Mucosa of descending colon (tissue), 3 donors: ENCODE results near the gene CLVS2. TPM values are rescaled to one million over a fixed set of nuclear protein-coding genes. Genes with fewer than 3 reads are reported as not detected.

Experiments used
- ATAC-seq: fragments of 200-7000 bp; cut with Tn5 transposase; one replicate; pipeline ENCODE4 v1.9.1; 2020; ENCODE audit warnings: mild to moderate bottlenecking, moderate library complexity
- DNase-seq, 3 donors: peaks; one replicate each; pipeline ENCODE4 v3.0.0-alpha.2; 2020
- H3K36me3 ChIP-seq: fragments of 200-600 bp; one replicate; pipeline ENCODE4 v1.8.0; 2021; ENCODE audit warnings: low read depth, mild to moderate bottlenecking
- H3K4me1 ChIP-seq: fragments of 200-600 bp; one replicate; pipeline ENCODE4 v1.8.0; 2021; ENCODE audit warnings: low read depth, mild to moderate bottlenecking
- H3K4me3 ChIP-seq: fragments of 200-600 bp; one replicate; pipeline ENCODE4 v1.8.0; 2021; ENCODE audit warnings: mild to moderate bottlenecking
- H3K9me3 ChIP-seq: fragments of 200-600 bp; one replicate; pipeline ENCODE4 v1.8.0; 2021; ENCODE audit warnings: mild to moderate bottlenecking
- intact Hi-C, 2 donors: fragments of 100-400 bp; cut with DNase I in 1 of 2; cut with micrococcal nuclease in 1 of 2; formaldehyde crosslinking; loops; one replicate each; pipeline versions ENCODE4 v1.11.0 to v1.11.1; 2022; cut with DNase I, micrococcal nuclease
- total RNA-seq, 3 donors: library from RNA; stranded (reverse); fragmentation: NEBNext Ultra II Directional in 2 of 3; extraction: Animal tissue kit (Norgen Biotek cat#: 25700) in 2 of 3; gene quantifications; one replicate each; pipeline versions ENCODE4 v1.2.1 to v1.2.4, GENCODE V29; 2021 to 2023
- TF ChIP-seq, protein P1 (sequence below): fragments of 200-600 bp; IDR thresholded peaks from one replicate; pipeline ENCODE4 v1.8.0; 2022; ENCODE audit warnings: antibody characterized with exemption, mild to moderate bottlenecking
- donor health status: DM: no; HTN: no; CAD: no; lungs with moderate emphysema.
- donor health status: DM: no; HTN: no; CAD: no.
- donor health status: DM: no; HTN: yes; CAD: no.

The CLVS2 gene
- total RNA-seq, 3 donors from 2014 or later, result 0.03 to 0.92 (median 0.19) TPM

DNA sequence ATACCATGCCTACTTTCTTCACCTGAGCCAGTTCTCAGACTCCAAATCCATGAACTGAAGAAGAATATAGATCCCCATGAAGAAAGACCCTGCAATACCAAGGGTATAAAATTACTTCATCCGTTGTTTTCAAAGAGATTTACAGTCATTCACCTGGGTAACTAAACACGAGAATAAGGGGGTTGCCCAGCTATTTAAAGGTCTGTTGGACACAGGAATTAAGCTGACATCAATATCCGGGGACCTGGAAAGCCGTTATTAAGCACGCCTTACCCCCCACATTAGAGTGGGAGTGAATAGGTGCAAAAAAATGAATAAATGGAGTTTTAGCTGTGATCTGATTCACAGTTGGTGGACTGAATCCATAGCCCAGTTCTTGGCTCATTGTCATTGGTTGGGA is 28.9 kb downstream of the CLVS2 start:
- Histone ChIP-seq H3K9me3 (no peaks in the 10 kb centered on the region), H3K4me1 (no peaks in the 10 kb centered on the region), H3K36me3 (no peaks in the 10 kb centered on the region), H3K4me3 (no peak overlapping the region)
- DNase-seq (no peak), ATAC-seq (no peak)
- intact Hi-C loops, result no loop called here
- TF ChIP-seq, protein P1, sequence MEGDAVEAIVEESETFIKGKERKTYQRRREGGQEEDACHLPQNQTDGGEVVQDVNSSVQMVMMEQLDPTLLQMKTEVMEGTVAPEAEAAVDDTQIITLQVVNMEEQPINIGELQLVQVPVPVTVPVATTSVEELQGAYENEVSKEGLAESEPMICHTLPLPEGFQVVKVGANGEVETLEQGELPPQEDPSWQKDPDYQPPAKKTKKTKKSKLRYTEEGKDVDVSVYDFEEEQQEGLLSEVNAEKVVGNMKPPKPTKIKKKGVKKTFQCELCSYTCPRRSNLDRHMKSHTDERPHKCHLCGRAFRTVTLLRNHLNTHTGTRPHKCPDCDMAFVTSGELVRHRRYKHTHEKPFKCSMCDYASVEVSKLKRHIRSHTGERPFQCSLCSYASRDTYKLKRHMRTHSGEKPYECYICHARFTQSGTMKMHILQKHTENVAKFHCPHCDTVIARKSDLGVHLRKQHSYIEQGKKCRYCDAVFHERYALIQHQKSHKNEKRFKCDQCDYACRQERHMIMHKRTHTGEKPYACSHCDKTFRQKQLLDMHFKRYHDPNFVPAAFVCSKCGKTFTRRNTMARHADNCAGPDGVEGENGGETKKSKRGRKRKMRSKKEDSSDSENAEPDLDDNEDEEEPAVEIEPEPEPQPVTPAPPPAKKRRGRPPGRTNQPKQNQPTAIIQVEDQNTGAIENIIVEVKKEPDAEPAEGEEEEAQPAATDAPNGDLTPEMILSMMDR, result no peak

DNA sequence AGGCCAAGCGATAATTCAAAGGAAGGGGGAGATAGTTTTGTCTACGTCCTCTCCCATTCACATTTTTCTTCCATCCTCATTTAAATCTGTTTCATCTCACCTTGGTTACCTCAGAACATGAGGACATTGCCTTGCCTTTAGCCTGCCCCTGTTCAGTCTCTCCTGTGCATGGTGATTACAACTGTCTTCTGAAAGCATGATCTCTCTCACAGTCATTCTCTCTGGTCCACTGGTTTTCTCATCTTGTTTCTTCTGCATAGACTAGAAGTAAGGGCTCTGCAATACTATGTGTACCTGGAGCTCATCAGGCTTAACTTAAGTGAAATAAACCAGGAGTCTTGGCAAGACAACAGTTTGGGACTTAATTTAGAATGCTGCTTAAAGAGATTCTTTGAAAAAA is 31.4 kb downstream of the CLVS2 start:
- Histone ChIP-seq H3K4me3 (no peak overlapping the region), H3K4me1 (no peaks in the 10 kb centered on the region)

DNA sequence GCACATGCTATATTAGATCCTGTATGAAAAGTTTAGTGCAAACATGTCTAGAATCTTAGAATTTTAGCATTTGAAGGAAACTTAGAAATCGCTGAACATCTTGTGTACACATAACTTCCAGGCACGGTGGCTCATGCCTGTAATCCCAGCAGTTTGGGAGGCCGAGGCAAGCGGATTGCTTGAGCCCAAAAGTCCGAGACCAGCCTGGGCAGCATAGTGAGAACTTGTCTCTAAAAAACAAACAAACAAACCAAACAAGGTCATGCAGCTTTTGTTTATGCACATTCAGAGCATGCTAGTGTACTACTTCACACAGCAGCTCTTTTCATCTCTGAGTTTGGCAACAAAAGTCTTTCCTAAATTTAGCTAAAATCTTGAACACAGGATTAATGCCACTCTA is 32.2 kb downstream of the CLVS2 start:
- DNase-seq (no peak), ATAC-seq (no peak)
- TF ChIP-seq, protein P1, result no peak
- Histone ChIP-seq H3K9me3 (no peaks in the 10 kb centered on the region), H3K4me1 (no peaks in the 10 kb centered on the region), H3K36me3 (no peaks in the 10 kb centered on the region), H3K4me3 (no peak overlapping the region)
- intact Hi-C loops, result no loop called here

More for the DNA sequence above, 31.4 kb downstream of the CLVS2 start:
- ATAC-seq, result no peak
- Histone ChIP-seq H3K9me3 (no peaks in the 10 kb centered on the region), H3K36me3 (no peaks in the 10 kb centered on the region)
- intact Hi-C loops, result no loop called here
- no peak for DNase-seq
- TF ChIP-seq, protein P1, result no peak

DNA sequence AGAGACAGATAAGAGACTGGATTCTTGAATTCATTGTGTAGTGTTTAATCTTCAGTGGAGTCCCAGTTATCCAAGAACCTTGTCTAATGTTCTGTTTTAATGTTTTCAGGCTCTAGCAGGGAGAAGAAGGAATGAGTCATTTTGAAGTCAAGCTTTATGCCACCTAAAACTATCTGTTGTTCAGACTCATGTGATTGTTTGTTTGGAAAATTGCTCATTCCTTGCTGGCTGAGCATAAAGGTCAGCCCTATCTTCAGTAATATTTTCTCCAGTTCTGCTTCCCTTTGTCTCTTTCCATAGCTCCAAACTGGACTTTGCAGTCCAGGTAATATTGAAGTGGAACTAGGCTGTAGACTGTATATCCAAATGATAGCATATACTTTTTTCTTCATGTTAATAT is 34.2 kb downstream of the CLVS2 start:
- Histone ChIP-seq H3K4me3 (no peak overlapping the region), H3K4me1 (no peaks in the 10 kb centered on the region), H3K36me3 (no peaks in the 10 kb centered on the region), H3K9me3 (no peaks in the 10 kb centered on the region)
- DNase-seq (no peak), ATAC-seq (no peak)
- TF ChIP-seq, protein P1, result no peak
- intact Hi-C loops, result no loop called here

DNA sequence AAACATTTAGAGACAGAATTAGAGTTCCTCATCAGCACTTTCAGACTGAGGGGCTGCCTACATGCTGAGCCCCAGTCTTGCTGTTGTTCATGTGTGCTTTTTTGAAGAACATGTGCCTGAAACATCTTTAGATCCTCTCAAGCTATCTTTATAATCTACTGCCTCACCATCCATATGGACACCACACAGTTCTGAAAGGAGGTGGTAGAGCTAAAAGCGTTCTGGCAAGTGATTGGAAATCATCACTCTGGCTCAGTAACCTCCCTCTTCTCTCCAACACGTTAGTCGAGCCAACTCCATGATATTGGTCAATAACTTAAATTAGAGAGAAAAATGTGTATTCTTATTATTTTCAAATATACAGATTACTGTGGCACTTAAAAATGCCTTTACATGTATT is 40.6 kb downstream of the CLVS2 start:
- no peaks in the 10 kb centered on the region for H3K36me3 ChIP-seq
- H3K4me1 ChIP-seq, result no peaks in the 10 kb centered on the region
- H3K4me3 ChIP-seq, result no peak overlapping the region
- no peak for ATAC-seq
- intact Hi-C loops, result no loop called here
- TF ChIP-seq, protein P1, result no peak
- no peak for DNase-seq
- H3K9me3 ChIP-seq, result no peaks in the 10 kb centered on the region

DNA sequence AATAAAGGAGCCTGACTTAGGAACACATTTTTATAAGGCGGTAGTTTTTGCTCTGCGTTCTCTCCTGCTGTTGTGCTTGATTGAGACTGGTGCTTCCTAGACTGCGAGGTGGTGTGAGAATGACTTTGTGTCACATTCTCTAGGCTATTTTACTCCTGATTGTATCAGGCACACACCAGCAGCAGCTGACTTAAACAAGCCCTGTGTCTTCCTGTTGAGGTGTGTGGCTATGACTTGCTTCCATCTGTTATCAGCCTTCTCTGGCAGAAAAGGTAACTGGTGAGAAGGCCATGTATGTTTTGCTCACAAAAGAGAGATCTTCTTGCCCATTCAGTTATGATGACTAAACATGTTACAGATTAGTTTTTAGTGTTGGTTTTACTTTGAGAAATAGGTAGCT is 43.4 kb downstream of the CLVS2 start:
- Histone ChIP-seq H3K4me1 (no peaks in the 10 kb centered on the region), H3K9me3 (no peaks in the 10 kb centered on the region), H3K4me3 (no peak overlapping the region), H3K36me3 (no peaks in the 10 kb centered on the region)
- intact Hi-C loops, result no loop called here
- ATAC-seq (no peak), DNase-seq (no peak)
- TF ChIP-seq, protein P1, result no peak
